Measurements from ENCODE around the gene HLA-DMA.

- no peak for TF ChIP-seq CTCF (IDR thresholded peaks at IDR 0.05)
- TF ChIP-seq EP300 (IDR thresholded peaks at IDR 0.05), result no peak
Observed at GRCh38 chr6:32960563-32960962, 7.7 kb upstream of the HLA-DMA start.
